Prostate gland (tissue), 2 donors: ENCODE results near the gene GALNT15.

Experiments used
- POLR2A ChIP-seq: fragments of 450-650 bp; IDR thresholded peaks from one replicate; pipeline ENCODE4 v1.6.1; 2016; ENCODE audit warnings: antibody characterized with exemption, mild to moderate bottlenecking
- TF ChIP-seq, protein P1 (sequence below), 4 experiments: fragments of 200-600 bp in 2 of 4; fragments of 450-650 bp in 2 of 4; sonication (generic) in 2 of 4; IDR thresholded peaks; 1 replicate in 3 of 4; 2 replicates in 1 of 4; pipeline ENCODE4 v1.5.1; 2016 to 2019; ENCODE audit warnings: antibody characterized with exemption in 4 of 4, mild to moderate bottlenecking in 2 of 4, moderate library complexity in 2 of 4

DNA sequence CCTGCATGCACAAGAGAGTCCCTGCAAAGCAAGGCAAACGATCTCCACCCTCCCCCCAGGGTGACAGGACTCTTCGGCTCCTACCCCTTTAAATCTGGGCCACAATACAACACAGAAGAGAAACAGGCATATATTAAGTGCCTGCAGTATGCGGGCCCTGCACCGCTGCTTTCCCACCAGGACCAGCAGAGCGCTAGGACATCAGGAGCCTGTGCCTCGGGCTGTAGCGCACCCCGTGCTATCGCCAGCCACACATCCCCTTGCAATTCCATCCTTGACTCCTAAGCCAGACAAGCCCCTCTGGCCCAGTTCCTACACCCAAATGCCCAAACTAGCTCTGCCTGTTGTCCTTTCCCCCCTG is 4.1 kb downstream of the GALNT15 start:
- TF ChIP-seq POLR2A, result no peak
- TF ChIP-seq, protein P1, sequence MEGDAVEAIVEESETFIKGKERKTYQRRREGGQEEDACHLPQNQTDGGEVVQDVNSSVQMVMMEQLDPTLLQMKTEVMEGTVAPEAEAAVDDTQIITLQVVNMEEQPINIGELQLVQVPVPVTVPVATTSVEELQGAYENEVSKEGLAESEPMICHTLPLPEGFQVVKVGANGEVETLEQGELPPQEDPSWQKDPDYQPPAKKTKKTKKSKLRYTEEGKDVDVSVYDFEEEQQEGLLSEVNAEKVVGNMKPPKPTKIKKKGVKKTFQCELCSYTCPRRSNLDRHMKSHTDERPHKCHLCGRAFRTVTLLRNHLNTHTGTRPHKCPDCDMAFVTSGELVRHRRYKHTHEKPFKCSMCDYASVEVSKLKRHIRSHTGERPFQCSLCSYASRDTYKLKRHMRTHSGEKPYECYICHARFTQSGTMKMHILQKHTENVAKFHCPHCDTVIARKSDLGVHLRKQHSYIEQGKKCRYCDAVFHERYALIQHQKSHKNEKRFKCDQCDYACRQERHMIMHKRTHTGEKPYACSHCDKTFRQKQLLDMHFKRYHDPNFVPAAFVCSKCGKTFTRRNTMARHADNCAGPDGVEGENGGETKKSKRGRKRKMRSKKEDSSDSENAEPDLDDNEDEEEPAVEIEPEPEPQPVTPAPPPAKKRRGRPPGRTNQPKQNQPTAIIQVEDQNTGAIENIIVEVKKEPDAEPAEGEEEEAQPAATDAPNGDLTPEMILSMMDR (IDR thresholded peaks at IDR 0.05), result no peak
